Endothelial cell of umbilical vein (primary cell): Measurements from ENCODE around the gene GPR87. TPM values are rescaled to one million over a fixed set of nuclear protein-coding genes. Genes with fewer than 3 reads are reported as not detected.

Experiments
- BruUV-seq: library from RNA; stranded (reverse); fragments of 400-500 nt; replicated peaks from 2 replicates; lab custom pipeline; 2021; lab: Mats Ljungman, UMichigan
- CTCF ChIA-PET: fragments of 300-600, 350-600 bp; sonication (Branson Sonifier 250); formaldehyde crosslinking; loops from one replicate; lab custom pipeline; 2021; ENCODE audit warnings: antibody characterized with exemption, inconsistent platforms; lab: Charles Lee
- POLR2A ChIA-PET: fragments of 300-600, 350-600 bp; sonication (Branson Sonifier 250); formaldehyde crosslinking; loops from one replicate; lab custom pipeline; 2021; ENCODE audit warnings: antibody characterized with exemption, inconsistent platforms; lab: Charles Lee
- DNase-seq: peaks from one replicate; pipeline ENCODE4 v3.0.0-alpha.2; 2011; ENCODE audit warnings: low read depth, low spot score
- FAIRE-seq: peaks from 2 replicates; lab custom pipeline; 2011; peaks lifted over from hg19 to GRCh38; lab: Jason Lieb, UNC
- H2AFZ ChIP-seq: 2 replicates; pipeline ENCODE4 v1.6.0; 2012; ENCODE audit warnings: low read depth, low read length, control low read depth, inconsistent platforms
- H3K27ac ChIP-seq: 2 replicates; pipeline ENCODE4 v1.5.1; 2011; ENCODE audit warnings: low read depth, mild to moderate bottlenecking, control low read depth, low read length, moderate library complexity; ENCODE audit not compliant: insufficient read depth
- H3K27me3 ChIP-seq, 2 experiments: 2 replicates each; pipeline versions ENCODE4 v1.6.0 to v1.6.1; 2011; ENCODE audit warnings: low read length in 2 of 2, mixed read lengths in 1 of 2; ENCODE audit not compliant: control insufficient read depth in 2 of 2, insufficient read depth in 2 of 2
- H3K36me3 ChIP-seq, 2 experiments: 2 replicates in 1 of 2; 3 replicates in 1 of 2; pipeline ENCODE4 v1.5.1; 2011; ENCODE audit warnings: low read length in 2 of 2, mild to moderate bottlenecking in 1 of 2, moderate library complexity in 1 of 2; ENCODE audit not compliant: control insufficient read depth in 2 of 2, insufficient read depth in 2 of 2; ENCODE audit errors: extremely low read depth in 1 of 2
- H3K4me1 ChIP-seq: 3 replicates; pipeline ENCODE4 v1.5.1; 2011; ENCODE audit warnings: mild to moderate bottlenecking, low read length; ENCODE audit not compliant: control insufficient read depth, insufficient read depth; ENCODE audit errors: extremely low read depth
- H3K4me2 ChIP-seq: 2 replicates; pipeline ENCODE4 v1.6.1; 2011; ENCODE audit warnings: low read length, control low read depth, mixed read lengths; ENCODE audit not compliant: insufficient read depth
- H3K4me3 ChIP-seq, 3 experiments: fragments of 200-600 bp in 1 of 3; sonication (generic), shearing (Covaris generic) in 1 of 3; replicated peaks in 1 of 3; 2 replicates each; pipeline ENCODE4 v1.5.1; 2011 to 2016; ENCODE audit warnings: control low read depth in 3 of 3, low read length in 3 of 3, mild to moderate bottlenecking in 2 of 3, inconsistent platforms in 1 of 3, low read depth in 1 of 3, moderate library complexity in 1 of 3; ENCODE audit not compliant: insufficient read depth in 1 of 3
- H3K79me2 ChIP-seq: 2 replicates; pipeline ENCODE4 v1.6.0; 2012; ENCODE audit warnings: low read length, inconsistent platforms; ENCODE audit not compliant: control insufficient read depth, insufficient read depth
- H3K9ac ChIP-seq: replicated peaks from 2 replicates; pipeline ENCODE3; 2011; ENCODE audit warnings: low read length, control low read depth; ENCODE audit not compliant: insufficient read depth; ENCODE audit errors: extremely low read depth
- H3K9me1 ChIP-seq: replicated peaks from 3 replicates; pipeline ENCODE4 v1.6.0; 2011; ENCODE audit warnings: mild to moderate bottlenecking, low read length; ENCODE audit not compliant: control insufficient read depth, insufficient read depth; ENCODE audit errors: extremely low read depth
- H3K9me3 ChIP-seq: replicated peaks from 2 replicates; pipeline ENCODE4 v1.5.1; 2012; ENCODE audit warnings: low read length, inconsistent platforms; ENCODE audit not compliant: control insufficient read depth, insufficient read depth
- H4K20me1 ChIP-seq: replicated peaks from 2 replicates; pipeline ENCODE3; 2011; ENCODE audit warnings: mild to moderate bottlenecking, low read length; ENCODE audit not compliant: control insufficient read depth, insufficient read depth; ENCODE audit errors: extremely low read depth
- CTCF ChIP-seq, 2 donors: IDR thresholded peaks; 1 replicate in 1 of 2; 2 replicates in 1 of 2; pipeline ENCODE4 v1.5.1; 2011; ENCODE audit warnings: low read length in 2 of 2, mild to moderate bottlenecking in 2 of 2, moderate library complexity in 2 of 2, control low read depth in 1 of 2, inconsistent platforms in 1 of 2, low read depth in 1 of 2; ENCODE audit not compliant: insufficient read depth in 1 of 2; ENCODE audit errors: extremely low read depth in 1 of 2
- JUN ChIP-seq: IDR thresholded peaks from 2 replicates; pipeline ENCODE4 v1.6.1; 2011; ENCODE audit warnings: borderline replicate concordance, low read depth; ENCODE audit not compliant: insufficient read length, insufficient read depth
- dilution Hi-C: fragments of 300-500 bp; cut with MboI; formaldehyde crosslinking; loops from one replicate; pipeline ENCODE4 v1.15.0; 2019; ENCODE audit warnings: low sequenced_read_pairs; ENCODE audit not compliant: extremely low pct_ligation_motif_present
- intact Hi-C: fragments of 100-400 bp; cut with micrococcal nuclease; formaldehyde crosslinking; loops from one replicate; pipeline ENCODE4 v1.10.0; 2022
- polyA plus RNA-seq, 4 experiments: library from polyadenylated mRNA; depleted of rRNA in 3 of 4; stranded (reverse) in 3 of 4; unstranded in 1 of 4; fragments of >200 nt; gene quantifications; 2 replicates each; pipeline versions ENCODE4 v1.2.1 to v1.2.3, GENCODE V29; 2011 to 2012; ENCODE audit warnings: missing spikeins in 1 of 4
- total RNA-seq: library from RNA; stranded (reverse); gene quantifications from 2 replicates; pipeline ENCODE4 v1.2.3, GENCODE V29; 2021

Gene GPR87
- total and polyA plus RNA-seq, 2 donors (not counting 3 experiments of a cell fraction or from before 2014, with no cell fraction given), result not detected

GRCh38 chr3:151327571-151328198 lies 11.1 kb upstream of the GPR87 start:
- H3K9ac ChIP-seq, result no peak overlapping the region
- intact Hi-C loops, result loop anchor here (1.0 to 5.0 kb wide), 2 partner anchors 100 to 160 kb away; no protein-coding TSS in a partner anchor
- CTCF ChIA-PET, result interaction anchor here (0.6 to 1.9 kb wide), 28 partner anchors 11 to 1246 kb away, joined by 3 to 12 read pairs (median 4); no protein-coding TSS in a partner anchor

More at GRCh38 chr3:151327571-151328198, 11.1 kb upstream of the GPR87 start:
- BruUV-seq, result no TSS peak
- no peaks in the 10 kb centered on the region for H3K9me3 ChIP-seq
- no peaks in the 10 kb centered on the region for H3K27me3 ChIP-seq
- H3K27ac ChIP-seq, result no peak overlapping the region
- TF ChIP-seq CTCF (IDR thresholded peaks at IDR 0.05; ENCODE audit: extremely low read depth in 1 of 2, insufficient read depth in 1 of 2, low read depth in 1 of 2, low read length in 2 of 2), result peak in 1 of 2 donors; percentile 25
- no peak for TF ChIP-seq JUN
- peak; percentile 27 for DNase-seq
- no peaks in the 10 kb centered on the region for H3K9me1 ChIP-seq
- H3K36me3 ChIP-seq, result no peaks in the 10 kb centered on the region
- H4K20me1 ChIP-seq, result no peaks in the 10 kb centered on the region
- H3K4me2 ChIP-seq, result no peak overlapping the region
- FAIRE-seq, result no peak
- no peak overlapping the region for H2AFZ ChIP-seq
- H3K4me3 ChIP-seq, result no peak overlapping the region
- POLR2A ChIA-PET, result no interaction called here
- no peaks in the 10 kb centered on the region for H3K4me1 ChIP-seq
- no peaks in the 10 kb centered on the region for H3K79me2 ChIP-seq
- dilution Hi-C loops, result no loop called here
